ENCODE results near the gene LRRK1. TPM values are rescaled to one million over a fixed set of nuclear protein-coding genes. Genes with fewer than 3 reads are reported as not detected.

LRRK1 gene
- total and polyA plus RNA-seq, 2 of the 4 experiments (the other 2 are of a cell fraction): 3.0 to 5.8 TPM

DNA sequence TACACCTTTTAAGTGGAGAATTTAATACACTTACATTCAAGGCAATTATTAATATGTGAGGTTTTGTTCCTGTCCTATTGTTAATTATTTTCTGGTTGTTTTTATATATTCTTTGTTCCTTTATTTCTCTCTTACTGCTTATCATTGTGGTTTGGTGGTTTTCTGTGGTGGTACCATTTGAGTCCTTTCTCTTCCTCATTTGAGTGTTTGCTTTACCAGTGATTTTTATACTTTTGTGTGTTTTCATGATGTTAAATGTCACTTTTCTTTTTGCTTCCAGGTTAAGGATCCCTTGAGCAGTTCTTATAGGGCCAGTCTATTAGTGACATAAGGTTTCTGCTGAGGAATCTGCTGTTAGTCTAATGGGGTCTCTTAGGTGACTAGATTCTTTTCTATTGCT, 116.5 kb downstream of the LRRK1 start:
- no peak overlapping the region for H4K5ac ChIP-seq (ENCODE audit: low read depth, low read length)

More for the DNA sequence above, 116.5 kb downstream of the LRRK1 start:
- dilution Hi-C loops (cut with HindIII; ENCODE audit: low sequenced_read_pairs, unreplicated experiment) (no loop called here), intact Hi-C loops (cut with micrococcal nuclease) (no loop called here), in situ Hi-C loops (cut with MboI; ENCODE audit: low sequenced_read_pairs) (no loop called here)
- Histone ChIP-seq H3K36me3 (ENCODE audit: control insufficient read depth, insufficient read depth, low read length) (peaks cover 7% of the 10 kb centered on the region; the same call in 1 of the 2 replicates), H3K79me1 (ENCODE audit: low read depth in 1 of 2, low read length in 2 of 2) (no peaks in the 10 kb centered on the region; a peak in 1 of 4 replicates), H3K56ac (ENCODE audit: extremely low read depth, insufficient read depth, low read length) (no peak overlapping the region), H2AK5ac (ENCODE audit: low read depth, low read length) (no peak overlapping the region), H2AFZ (replicated peaks; ENCODE audit: low read length, poor library complexity) (no peak overlapping the region), H3K4me2 (ENCODE audit: low read depth, low read length) (no peak overlapping the region), H3K4ac (ENCODE audit: low read depth, low read length) (no peak overlapping the region), H4K8ac (ENCODE audit: low read depth in 2 of 2, low read length in 2 of 2) (no peak overlapping the region), H4K20me1 (ENCODE audit: insufficient read depth, low read length) (no peaks in the 10 kb centered on the region), H2BK120ac (ENCODE audit: low read depth, low read length) (no peak overlapping the region), H3K27me3 (ENCODE audit: control insufficient read depth, insufficient read depth, low read length) (no peaks in the 10 kb centered on the region), H3K14ac (replicated peaks; ENCODE audit: low read depth, low read length) (no peak overlapping the region), H2BK20ac (ENCODE audit: low read depth, low read length) (no peak overlapping the region), H3K9ac (ENCODE audit: low read depth, low read length) (no peak overlapping the region), H3K27ac (ENCODE audit: insufficient read depth, low read length) (no peak overlapping the region), H3K4me1 (ENCODE audit: control insufficient read depth, insufficient read depth, low read length) (no peaks in the 10 kb centered on the region), H3K18ac (ENCODE audit: low read depth, low read length) (no peak overlapping the region), H3K9me3 (ENCODE audit: control insufficient read depth, insufficient read depth, low read length) (peaks cover 2% of the 10 kb centered on the region; the same call in 1 of the 2 replicates), H3K23ac (ENCODE audit: low read depth, low read length) (no peak overlapping the region), H3K4me3 (ENCODE audit: insufficient read depth, low read depth, low read length) (no peak overlapping the region), H3K9me1 (ENCODE audit: insufficient read depth, low read length) (no peaks in the 10 kb centered on the region), H4K91ac (ENCODE audit: insufficient read depth, low read depth, low read length) (no peak overlapping the region), H2AK9ac (replicated peaks; ENCODE audit: low read depth, low read length, poor library complexity) (no peak overlapping the region), H2BK15ac (ENCODE audit: low read depth, low read length) (no peak overlapping the region), H2BK5ac (ENCODE audit: low read depth, low read length, poor library complexity, severe bottlenecking) (no peak overlapping the region)
- no peak for TF ChIP-seq SMC3 (IDR thresholded peaks at IDR 0.05; ENCODE audit: low read depth, low read length)
- no peak for TF ChIP-seq RAD21 (IDR thresholded peaks at IDR 0.05; ENCODE audit: low read length)
- TF ChIP-seq, protein P1, sequence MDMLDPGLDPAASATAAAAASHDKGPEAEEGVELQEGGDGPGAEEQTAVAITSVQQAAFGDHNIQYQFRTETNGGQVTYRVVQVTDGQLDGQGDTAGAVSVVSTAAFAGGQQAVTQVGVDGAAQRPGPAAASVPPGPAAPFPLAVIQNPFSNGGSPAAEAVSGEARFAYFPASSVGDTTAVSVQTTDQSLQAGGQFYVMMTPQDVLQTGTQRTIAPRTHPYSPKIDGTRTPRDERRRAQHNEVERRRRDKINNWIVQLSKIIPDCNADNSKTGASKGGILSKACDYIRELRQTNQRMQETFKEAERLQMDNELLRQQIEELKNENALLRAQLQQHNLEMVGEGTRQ (IDR thresholded peaks at IDR 0.05; ENCODE audit: low read depth, low read length): no peak
- no peak for TF ChIP-seq MAFK (IDR thresholded peaks at IDR 0.05; ENCODE audit: low read depth, low read length)
- TF ChIP-seq POLR2A (IDR thresholded peaks at IDR 0.05; ENCODE audit: low read depth, low read length): no peak
- no peak for TF ChIP-seq FOS (IDR thresholded peaks at IDR 0.05; ENCODE audit: low read depth, low read length)
- no peak for TF ChIP-seq NFE2L2 (IDR thresholded peaks at IDR 0.05; ENCODE audit: low read depth, low read length)
- no TSS peak for BruUV-seq (replicated peaks)
- DNase-seq (no peak), ATAC-seq (ENCODE audit: low read depth) (no peak)
- POLR2A ChIA-PET (ENCODE audit: unreplicated experiment): no interaction called here
- CTCF ChIA-PET: no interaction called here
